Lower lobe of right lung (tissue), 2 donors: Measurements from ENCODE around the gene TENT4A. TPM values are rescaled to one million over a fixed set of nuclear protein-coding genes. Genes with fewer than 3 reads are reported as not detected.
"Not testable (repeated sequence)": the region's sequence is repeated elsewhere in the genome, so short reads cannot be mapped to it uniquely, and the experiment has no call there.

Source experiments
- ATAC-seq, 2 donors: fragments of 200-7000 bp; cut with Tn5 transposase; one replicate each; pipeline ENCODE4 v1.9.1; 2020 to 2022; ENCODE audit warnings: mild to moderate bottlenecking in 2 of 2, moderate library complexity in 2 of 2
- DNase-seq: peaks from one replicate; pipeline ENCODE4 v3.0.0-alpha.2; 2020
- H3K27ac ChIP-seq: fragments of 200-600 bp; one replicate; pipeline ENCODE4 v1.8.0; 2022
- H3K27me3 ChIP-seq: fragments of 200-600 bp; one replicate; pipeline ENCODE4 v1.8.0; 2022; ENCODE audit warnings: low read depth
- H3K36me3 ChIP-seq: fragments of 200-600 bp; one replicate; pipeline ENCODE4 v1.8.0; 2022; ENCODE audit warnings: mild to moderate bottlenecking
- H3K4me1 ChIP-seq: fragments of 200-600 bp; one replicate; pipeline ENCODE4 v1.8.0; 2022
- H3K4me3 ChIP-seq: fragments of 200-600 bp; one replicate; pipeline ENCODE4 v1.8.0; 2022; ENCODE audit warnings: mild to moderate bottlenecking
- H3K9me3 ChIP-seq: fragments of 200-600 bp; one replicate; pipeline ENCODE4 v1.8.0; 2022
- intact Hi-C: fragments of 100-400 bp; cut with DNase I; formaldehyde crosslinking; loops from one replicate; pipeline ENCODE4 v1.11.0; 2022
- long read RNA-seq: library from polyadenylated mRNA; unstranded; transcript quantifications from one replicate; pipeline ENCODE4 v2.0.0, GENCODE V29; 2021
- total RNA-seq: library from RNA; stranded (reverse); fragmentation: NEBNext Ultra II Directional; extraction: Animal tissue kit (Norgen Biotek cat#: 25700); gene quantifications from one replicate; pipeline ENCODE4 v1.2.1, GENCODE V29; 2021
- TF ChIP-seq, protein P1 (sequence below): fragments of 200-600 bp; IDR thresholded peaks from one replicate; pipeline ENCODE4 v1.8.0; 2022; ENCODE audit warnings: antibody characterized with exemption, mild to moderate bottlenecking
- donor health status: DM: no; HTN: yes; CAD: no; lungs with severe emphysema.

Gene TENT4A
- total RNA-seq = 24.1 TPM
- long read RNA-seq, full-length matches to known transcripts = 6 of 20 reads
- long read RNA-seq, partial matches to known transcripts = 1 of 20 reads
- long read RNA-seq, other reads (novel, unspliced or antisense) = 13 of 20 reads

DNA sequence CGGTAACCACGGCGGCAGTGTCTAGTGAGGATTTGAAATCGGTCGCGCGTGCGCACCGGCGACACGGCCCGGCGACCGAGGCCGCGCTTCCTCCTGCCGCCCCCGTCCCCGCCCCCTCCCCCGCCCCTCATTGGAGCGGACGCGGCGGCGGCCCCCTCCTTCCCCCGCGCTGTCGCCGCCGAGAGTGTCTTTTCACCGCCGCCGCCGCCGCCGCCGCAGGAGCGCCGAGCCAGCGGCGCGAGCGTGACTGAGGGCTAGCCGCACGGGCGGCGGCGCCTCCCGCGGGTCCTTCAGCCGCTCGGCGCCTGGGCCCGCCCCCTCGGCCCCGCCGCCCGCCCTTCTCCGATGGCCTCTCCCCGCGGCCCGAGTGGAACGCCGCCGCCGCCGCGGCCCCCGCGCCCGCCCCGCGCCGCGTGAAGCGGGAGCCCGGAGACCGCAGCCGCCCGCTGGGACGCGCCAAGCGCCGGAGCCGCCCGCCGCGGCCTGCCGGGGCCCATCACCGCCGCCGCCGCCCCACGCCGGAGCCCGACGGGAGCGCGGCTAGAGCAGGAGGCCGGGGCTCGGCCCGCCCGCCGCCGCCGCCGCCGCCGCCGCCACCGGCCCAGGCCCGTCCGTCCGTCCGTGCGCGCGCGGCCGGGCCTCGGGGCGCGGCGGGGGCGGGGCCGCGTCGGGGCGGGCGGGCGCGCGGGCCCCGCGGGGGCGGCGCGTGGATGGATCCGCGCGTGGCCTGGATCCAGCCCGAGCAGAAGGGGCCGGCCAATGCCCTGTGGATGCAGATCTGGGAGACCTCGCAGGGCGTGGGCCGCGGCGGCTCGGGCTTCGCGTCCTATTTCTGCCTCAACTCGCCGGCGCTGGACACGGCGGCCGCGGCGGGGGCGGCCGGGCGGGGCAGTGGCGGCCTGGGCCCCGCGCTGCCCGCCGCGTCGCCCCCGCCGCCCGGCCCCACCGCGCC lies at the start of gene TENT4A:
TENT4A (plus strand) TSS at position 159 of the 952 bp plus-strand sequence; CDS start at position 711, 552 bp downstream.
- no peaks in the 10 kb centered on the region for H3K36me3 ChIP-seq
- H3K4me1 ChIP-seq = peaks cover 40% of the 10 kb centered on the region
- intact Hi-C loops = no loop called here
- TF ChIP-seq, protein P1, sequence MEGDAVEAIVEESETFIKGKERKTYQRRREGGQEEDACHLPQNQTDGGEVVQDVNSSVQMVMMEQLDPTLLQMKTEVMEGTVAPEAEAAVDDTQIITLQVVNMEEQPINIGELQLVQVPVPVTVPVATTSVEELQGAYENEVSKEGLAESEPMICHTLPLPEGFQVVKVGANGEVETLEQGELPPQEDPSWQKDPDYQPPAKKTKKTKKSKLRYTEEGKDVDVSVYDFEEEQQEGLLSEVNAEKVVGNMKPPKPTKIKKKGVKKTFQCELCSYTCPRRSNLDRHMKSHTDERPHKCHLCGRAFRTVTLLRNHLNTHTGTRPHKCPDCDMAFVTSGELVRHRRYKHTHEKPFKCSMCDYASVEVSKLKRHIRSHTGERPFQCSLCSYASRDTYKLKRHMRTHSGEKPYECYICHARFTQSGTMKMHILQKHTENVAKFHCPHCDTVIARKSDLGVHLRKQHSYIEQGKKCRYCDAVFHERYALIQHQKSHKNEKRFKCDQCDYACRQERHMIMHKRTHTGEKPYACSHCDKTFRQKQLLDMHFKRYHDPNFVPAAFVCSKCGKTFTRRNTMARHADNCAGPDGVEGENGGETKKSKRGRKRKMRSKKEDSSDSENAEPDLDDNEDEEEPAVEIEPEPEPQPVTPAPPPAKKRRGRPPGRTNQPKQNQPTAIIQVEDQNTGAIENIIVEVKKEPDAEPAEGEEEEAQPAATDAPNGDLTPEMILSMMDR = no peak
- peak within 1 kb of the TSS; percentile 68 for H3K4me3 ChIP-seq
- DNase-seq (peak; percentile 76), ATAC-seq (no peak)
- no peaks in the 10 kb centered on the region for H3K27me3 ChIP-seq
- no peaks in the 10 kb centered on the region for H3K9me3 ChIP-seq
- H3K27ac ChIP-seq = peak within 1 kb of the TSS; percentile 98

DNA sequence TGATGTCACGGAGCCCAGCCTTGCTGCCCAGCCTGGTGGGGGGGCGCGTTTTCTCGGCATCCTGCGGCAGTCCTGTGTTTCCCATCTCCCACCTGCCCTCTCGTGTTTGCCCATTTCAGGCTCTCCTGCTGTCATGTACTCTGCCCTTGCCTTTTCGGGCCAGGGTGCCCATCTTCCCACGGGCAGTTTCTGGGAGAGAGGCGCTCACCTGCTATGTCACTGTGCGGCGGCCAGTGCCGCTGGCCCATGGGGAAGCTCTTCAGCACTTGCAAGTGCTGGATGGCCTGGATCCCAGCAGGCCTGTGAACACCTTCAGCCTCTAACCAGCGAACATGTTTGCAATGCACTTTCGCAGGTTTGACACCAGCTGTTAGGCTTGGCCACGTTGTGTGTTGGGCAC lies 46.5 kb upstream of the TENT4A start:
- intact Hi-C loops = no loop called here
- H3K27ac ChIP-seq = no peak overlapping the region
- TF ChIP-seq, protein P1 = no peak
- no peaks in the 10 kb centered on the region for H3K4me1 ChIP-seq
- ATAC-seq = no peak
- H3K27me3 ChIP-seq = no peaks in the 10 kb centered on the region
- H3K36me3 ChIP-seq = peaks cover 4% of the 10 kb centered on the region
- DNase-seq = no peak
- no peaks in the 10 kb centered on the region for H3K9me3 ChIP-seq
- H3K4me3 ChIP-seq = no peak overlapping the region

DNA sequence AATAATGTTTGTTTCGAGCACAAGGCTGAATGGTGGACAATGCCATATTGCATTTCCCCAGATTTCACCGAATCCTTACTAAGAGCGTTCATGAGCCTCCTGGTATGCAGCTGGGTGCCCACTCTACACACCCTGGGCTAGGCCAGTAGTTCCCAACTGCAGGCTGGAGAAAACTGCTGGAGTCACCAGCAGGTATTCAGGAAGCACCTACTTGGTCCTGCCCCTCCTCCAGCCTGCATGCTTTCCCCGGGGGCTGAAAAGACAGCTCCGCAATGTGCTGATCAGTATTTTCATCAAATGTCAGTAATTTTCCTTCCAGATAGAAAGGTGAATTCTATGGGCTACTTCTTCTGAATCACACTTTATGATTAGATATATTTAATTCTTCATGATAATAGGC lies 45.6 kb upstream of the TENT4A start:
- TF ChIP-seq, protein P1 = no peak
- Histone ChIP-seq H3K36me3 (peaks cover 4% of the 10 kb centered on the region), H3K9me3 (no peaks in the 10 kb centered on the region), H3K27me3 (no peaks in the 10 kb centered on the region), H3K4me3 (no peak overlapping the region), H3K4me1 (no peaks in the 10 kb centered on the region), H3K27ac (no peak overlapping the region)
- intact Hi-C loops = no loop called here
- no peak for DNase-seq
- no peak for ATAC-seq

DNA sequence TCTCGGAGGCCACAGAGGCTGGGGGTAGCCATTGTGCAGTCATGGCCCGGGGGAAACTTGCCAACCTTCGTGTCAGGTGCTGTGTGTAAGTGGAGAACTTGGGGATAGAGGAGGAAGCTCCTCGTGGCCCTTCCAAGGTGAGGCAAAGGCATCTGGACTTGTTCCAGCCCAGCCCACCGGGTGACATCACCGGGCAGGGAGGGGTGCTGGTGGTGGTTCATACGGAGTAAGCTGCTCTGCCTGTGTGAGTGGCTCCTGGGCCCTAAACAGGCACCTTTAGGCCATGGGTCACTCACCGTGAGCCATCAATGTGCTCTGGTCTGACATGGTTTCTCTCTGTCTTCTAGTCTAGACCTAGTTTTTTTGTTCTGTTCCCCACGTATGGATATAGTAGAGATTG lies 44.5 kb upstream of the TENT4A start:
- DNase-seq, H3K27ac ChIP-seq, H3K4me1 ChIP-seq, intact Hi-C loops, H3K4me3 ChIP-seq, H3K27me3 ChIP-seq, ATAC-seq, H3K36me3 ChIP-seq, H3K9me3 ChIP-seq: not testable (repeated sequence)

DNA sequence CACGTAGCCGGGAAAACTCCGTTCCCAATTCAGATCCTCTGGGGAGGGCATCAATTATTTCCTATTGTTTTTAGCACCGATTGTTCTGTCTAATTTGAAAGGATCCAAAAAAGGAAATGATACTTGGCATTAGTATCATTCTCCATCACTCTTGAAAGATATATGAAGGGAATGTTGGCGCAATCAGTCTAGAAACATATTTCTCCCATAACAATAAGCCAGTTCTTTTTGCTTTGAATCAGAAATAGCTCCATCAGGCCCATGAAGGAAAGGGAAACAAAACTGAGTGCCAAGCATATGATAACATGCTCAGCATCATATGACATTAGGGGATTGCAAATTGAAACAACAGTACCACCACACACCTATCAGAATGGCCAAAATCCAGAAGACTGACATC lies 40.2 kb upstream of the TENT4A start:
- no peak overlapping the region for H3K27ac ChIP-seq
- DNase-seq (no peak), ATAC-seq (no peak)
- H3K9me3 ChIP-seq = peaks cover 4% of the 10 kb centered on the region
- H3K4me3 ChIP-seq = no peak overlapping the region
- TF ChIP-seq, protein P1 = no peak
- intact Hi-C loops = no loop called here
- H3K27me3 ChIP-seq = no peaks in the 10 kb centered on the region
- no peaks in the 10 kb centered on the region for H3K4me1 ChIP-seq
- no peaks in the 10 kb centered on the region for H3K36me3 ChIP-seq

DNA sequence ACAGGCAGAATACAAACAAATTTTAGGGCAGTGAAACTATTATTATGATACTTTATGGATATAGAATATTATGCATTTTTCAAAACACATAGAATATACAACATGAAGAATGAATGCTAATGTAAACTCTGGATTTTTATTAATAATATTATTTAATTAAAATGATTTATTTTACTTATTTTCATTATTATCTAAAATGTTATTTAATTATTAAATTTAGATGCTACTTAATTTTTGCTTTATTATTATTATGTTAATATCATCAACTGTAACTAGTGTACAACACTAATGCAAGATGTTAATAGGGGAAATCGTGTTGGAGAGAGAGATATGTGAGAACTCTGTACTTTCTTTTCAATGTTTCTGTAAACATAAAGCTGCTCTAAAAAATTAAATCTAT lies 39.3 kb upstream of the TENT4A start:
- Histone ChIP-seq H3K36me3 (no peaks in the 10 kb centered on the region), H3K27me3 (no peaks in the 10 kb centered on the region), H3K4me3 (no peak overlapping the region), H3K27ac (no peak overlapping the region), H3K4me1 (no peaks in the 10 kb centered on the region), H3K9me3 (peaks cover 4% of the 10 kb centered on the region)
- TF ChIP-seq, protein P1 = no peak
- intact Hi-C loops = no loop called here
- DNase-seq = no peak
- ATAC-seq = no peak
